SK-N-MC (cell line): Measurements from ENCODE around the gene ADAMTSL3.

Experiments
- EZH2 ChIP-seq: fragments of 200-600 bp; sonication (generic); IDR thresholded peaks from one replicate; pipeline ENCODE4 v1.6.1; 2017; ENCODE audit warnings: antibody characterized with exemption
- FOXP2 ChIP-seq: optimal IDR thresholded peaks from 2 replicates; pipeline ENCODE3; 2011; ENCODE audit warnings: mild to moderate bottlenecking, moderate library complexity; ENCODE audit not compliant: insufficient read depth; ENCODE audit errors: extremely low read length, control extremely low read depth

GRCh38 chr15:83710452-83710851 lies 56.5 kb downstream of the ADAMTSL3 start:
- TF ChIP-seq EZH2 (no peak), FOXP2 (no peak)
